Measurements from ENCODE around the gene TAS2R3.

TAS2R3 gene

GRCh38 chr7:141748396-141748795 lies 15.5 kb upstream of the TAS2R3 start:
- TF ChIP-seq CTCF (IDR thresholded peaks at IDR 0.05), result no peak

GRCh38 chr7:141752634-141753033 lies 11.3 kb upstream of the TAS2R3 start:
- peak; percentile 41; the same call in 1 of the 2 replicates for TF ChIP-seq CTCF (IDR thresholded peaks at IDR 0.05)

- TF ChIP-seq CTCF (IDR thresholded peaks at IDR 0.05), result peak; percentile 59
Measured at GRCh38 chr7:141754939-141755338, 9.0 kb upstream of the TAS2R3 start.

GRCh38 chr7:141776374-141776773 lies 12.5 kb downstream of the TAS2R3 start, which contains the start of gene TAS2R4:
TAS2R4 (plus strand) TSS chr7:141776674; CDS start chr7:141778489, 1,815 bp downstream.
- TF ChIP-seq CTCF (IDR thresholded peaks at IDR 0.05), result no peak

- TF ChIP-seq CTCF (IDR thresholded peaks at IDR 0.05), result peak; percentile 88
Measured at GRCh38 chr7:141785706-141786552, 22.0 kb downstream of the TAS2R3 start.

GRCh38 chr7:141788296-141788695 lies 24.4 kb downstream of the TAS2R3 start:
- TF ChIP-seq CTCF (IDR thresholded peaks at IDR 0.05), result no peak

- TF ChIP-seq CTCF (IDR thresholded peaks at IDR 0.05), result no peak
Measured at GRCh38 chr7:141789917-141790316, 26.0 kb downstream of the TAS2R3 start, which contains the start of gene TAS2R5. TAS2R5 (plus strand) TSS chr7:141790217; CDS start chr7:141790362, 145 bp downstream.
